SK-N-SH treated with all-trans-retinoic acid at 6 μM for 48 hours (cell line): ENCODE data around the gene DAPL1.

Experiments
- ARNTL ChIP-seq: fragments of 450-650 bp; formaldehyde crosslinking; IDR thresholded peaks from 2 replicates; pipeline ENCODE4 v1.5.0; 2020; ENCODE audit warnings: low read depth, mild to moderate bottlenecking, moderate library complexity, borderline replicate concordance
- RARB ChIP-seq: fragments of 250-450 bp; sonication (Bioruptor Pico); IDR thresholded peaks from 2 replicates; pipeline ENCODE4 v1.8.0; 2021; ENCODE audit warnings: mild to moderate bottlenecking, moderate library complexity
- ZFP3 ChIP-seq: fragments of 250-450 bp; sonication (Bioruptor Pico); IDR thresholded peaks from 2 replicates; pipeline ENCODE4 v1.5.0; 2020; ENCODE audit warnings: mild to moderate bottlenecking, moderate library complexity
- ZNF70 ChIP-seq: fragments of 450-650 bp; formaldehyde crosslinking; IDR thresholded peaks from 2 replicates; pipeline ENCODE4 v1.5.0; 2020; ENCODE audit warnings: mild to moderate bottlenecking, moderate library complexity
- TF ChIP-seq, protein P1 (sequence below): fragments of 250-450 bp; sonication (Bioruptor Pico); IDR thresholded peaks from 2 replicates; pipeline ENCODE4 v1.8.0; 2021; ENCODE audit warnings: low read depth, mild to moderate bottlenecking, moderate library complexity, borderline replicate concordance

DNA sequence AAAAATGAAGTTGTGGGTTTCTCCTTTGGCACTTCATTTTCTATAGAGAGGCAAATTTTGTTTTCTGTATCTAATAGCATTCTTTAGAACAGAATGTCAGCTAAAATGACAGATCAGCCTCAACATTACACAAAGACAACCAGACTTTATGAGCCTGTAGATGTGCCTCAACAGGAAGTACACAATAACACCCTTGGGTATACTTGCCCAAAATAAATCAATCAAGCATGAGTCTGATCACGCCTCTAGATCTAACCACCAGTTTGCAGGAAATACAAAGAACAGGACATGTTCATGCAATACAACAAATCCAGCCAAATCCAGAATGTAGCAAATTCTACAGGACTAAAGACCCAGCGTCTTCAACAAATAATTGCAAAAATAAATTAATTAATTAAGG is 11.2 kb upstream of the DAPL1 start:
- TF ChIP-seq ZFP3 (CRISPR knock-in tag) (no peak), ARNTL (CRISPR knock-in tag) (no peak), RARB (no peak), ZNF70 (no peak)
- TF ChIP-seq, protein P1, sequence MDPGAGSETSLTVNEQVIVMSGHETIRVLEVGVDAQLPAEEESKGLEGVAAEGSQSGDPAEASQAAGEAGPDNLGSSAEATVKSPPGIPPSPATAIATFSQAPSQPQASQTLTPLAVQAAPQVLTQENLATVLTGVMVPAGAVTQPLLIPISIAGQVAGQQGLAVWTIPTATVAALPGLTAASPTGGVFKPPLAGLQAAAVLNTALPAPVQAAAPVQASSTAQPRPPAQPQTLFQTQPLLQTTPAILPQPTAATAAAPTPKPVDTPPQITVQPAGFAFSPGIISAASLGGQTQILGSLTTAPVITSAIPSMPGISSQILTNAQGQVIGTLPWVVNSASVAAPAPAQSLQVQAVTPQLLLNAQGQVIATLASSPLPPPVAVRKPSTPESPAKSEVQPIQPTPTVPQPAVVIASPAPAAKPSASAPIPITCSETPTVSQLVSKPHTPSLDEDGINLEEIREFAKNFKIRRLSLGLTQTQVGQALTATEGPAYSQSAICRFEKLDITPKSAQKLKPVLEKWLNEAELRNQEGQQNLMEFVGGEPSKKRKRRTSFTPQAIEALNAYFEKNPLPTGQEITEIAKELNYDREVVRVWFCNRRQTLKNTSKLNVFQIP (CRISPR knock-in tag), result no peak
